ENCODE data around the gene H6PD.

The H6PD gene

DNA sequence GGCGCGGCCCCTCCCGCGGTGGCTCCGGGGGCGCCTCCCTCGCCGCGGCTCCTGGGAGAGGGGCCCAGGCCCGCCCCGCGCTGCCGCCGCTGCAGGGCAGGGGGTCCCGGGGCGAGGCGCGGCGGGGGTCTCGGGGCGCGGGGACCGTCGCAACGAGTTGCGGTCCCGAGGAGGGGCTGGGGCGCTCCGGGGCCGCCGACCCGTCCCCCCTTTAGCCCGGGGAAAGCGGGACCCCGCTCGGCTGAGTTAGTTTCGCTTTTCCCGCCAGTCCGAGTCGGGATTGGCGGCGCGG, 58.6 kb downstream of the H6PD start:
- TF ChIP-seq, protein P1, sequence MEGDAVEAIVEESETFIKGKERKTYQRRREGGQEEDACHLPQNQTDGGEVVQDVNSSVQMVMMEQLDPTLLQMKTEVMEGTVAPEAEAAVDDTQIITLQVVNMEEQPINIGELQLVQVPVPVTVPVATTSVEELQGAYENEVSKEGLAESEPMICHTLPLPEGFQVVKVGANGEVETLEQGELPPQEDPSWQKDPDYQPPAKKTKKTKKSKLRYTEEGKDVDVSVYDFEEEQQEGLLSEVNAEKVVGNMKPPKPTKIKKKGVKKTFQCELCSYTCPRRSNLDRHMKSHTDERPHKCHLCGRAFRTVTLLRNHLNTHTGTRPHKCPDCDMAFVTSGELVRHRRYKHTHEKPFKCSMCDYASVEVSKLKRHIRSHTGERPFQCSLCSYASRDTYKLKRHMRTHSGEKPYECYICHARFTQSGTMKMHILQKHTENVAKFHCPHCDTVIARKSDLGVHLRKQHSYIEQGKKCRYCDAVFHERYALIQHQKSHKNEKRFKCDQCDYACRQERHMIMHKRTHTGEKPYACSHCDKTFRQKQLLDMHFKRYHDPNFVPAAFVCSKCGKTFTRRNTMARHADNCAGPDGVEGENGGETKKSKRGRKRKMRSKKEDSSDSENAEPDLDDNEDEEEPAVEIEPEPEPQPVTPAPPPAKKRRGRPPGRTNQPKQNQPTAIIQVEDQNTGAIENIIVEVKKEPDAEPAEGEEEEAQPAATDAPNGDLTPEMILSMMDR (conservative IDR thresholded peaks at IDR 0.05) = no peak
- peak overlapping the region; percentile 67 for H3K27ac ChIP-seq

DNA sequence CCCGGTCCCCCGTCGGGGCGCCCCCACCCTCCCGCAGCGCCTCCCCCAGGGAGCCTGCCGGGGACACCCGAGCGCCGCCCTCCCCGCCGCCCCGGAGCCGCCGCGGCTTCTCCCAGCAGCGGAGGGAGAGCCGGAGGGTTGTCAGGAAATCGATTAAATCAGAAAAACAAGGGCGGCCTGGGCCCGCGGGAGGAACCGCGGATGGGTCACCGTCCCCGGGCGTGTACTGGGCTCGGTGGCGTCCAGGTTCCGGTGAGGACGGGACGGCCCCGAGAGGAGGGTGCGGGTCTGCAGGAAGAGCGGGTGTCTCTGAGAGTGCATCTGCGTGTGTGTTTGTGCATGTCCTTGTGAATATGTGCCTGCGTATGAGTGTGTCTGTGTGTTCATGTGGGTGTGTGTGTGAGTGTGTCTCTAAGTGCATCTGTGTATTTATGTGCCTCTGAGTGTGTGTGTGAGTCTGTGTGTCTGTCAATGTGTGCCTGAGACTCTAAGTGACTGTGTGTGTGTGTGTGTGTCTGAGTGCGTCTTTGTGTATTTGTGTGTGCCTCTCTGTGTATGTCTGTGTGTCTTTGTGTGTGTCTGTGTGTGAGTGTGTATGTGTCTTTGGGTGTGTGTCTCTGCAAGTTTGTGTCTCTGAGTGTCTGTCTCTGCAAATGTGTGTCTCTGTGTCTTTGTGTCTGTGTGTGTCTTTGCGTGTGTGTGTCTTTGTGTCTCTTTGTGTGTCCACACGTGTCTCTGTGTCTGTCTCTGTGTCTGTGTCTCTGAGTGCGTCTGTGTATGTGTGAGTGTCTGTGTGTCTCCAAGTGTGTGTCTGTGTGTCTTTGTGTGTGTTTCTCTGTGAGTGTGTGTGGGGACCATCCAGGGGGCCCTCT, 59.2 kb downstream of the H6PD start:
- peak overlapping the region; percentile 67; the same call in 1 of the 2 replicates for H3K27ac ChIP-seq
- TF ChIP-seq, protein P1 (conservative IDR thresholded peaks at IDR 0.05) = no peak

DNA sequence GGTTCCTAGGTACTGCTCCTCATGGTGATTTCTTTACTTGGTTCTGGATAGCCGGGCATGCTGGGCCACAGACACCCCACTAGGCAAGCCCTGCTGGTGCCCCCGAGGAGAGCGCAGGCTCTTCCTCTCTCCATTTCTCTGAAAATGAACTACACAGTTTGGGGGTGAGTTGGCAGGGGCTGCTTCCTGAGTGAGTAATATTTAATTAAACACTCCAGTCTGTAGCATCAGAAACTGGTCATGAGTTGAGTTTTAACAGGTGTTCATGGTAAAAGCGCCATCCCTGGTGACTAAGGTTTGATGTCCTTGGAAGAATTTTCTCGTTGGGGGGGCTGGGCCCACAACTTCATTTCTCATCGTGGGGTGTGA, 59.8 kb downstream of the H6PD start:
- TF ChIP-seq, protein P1 (conservative IDR thresholded peaks at IDR 0.05) = no peak
- no peak overlapping the region for H3K27ac ChIP-seq

DNA sequence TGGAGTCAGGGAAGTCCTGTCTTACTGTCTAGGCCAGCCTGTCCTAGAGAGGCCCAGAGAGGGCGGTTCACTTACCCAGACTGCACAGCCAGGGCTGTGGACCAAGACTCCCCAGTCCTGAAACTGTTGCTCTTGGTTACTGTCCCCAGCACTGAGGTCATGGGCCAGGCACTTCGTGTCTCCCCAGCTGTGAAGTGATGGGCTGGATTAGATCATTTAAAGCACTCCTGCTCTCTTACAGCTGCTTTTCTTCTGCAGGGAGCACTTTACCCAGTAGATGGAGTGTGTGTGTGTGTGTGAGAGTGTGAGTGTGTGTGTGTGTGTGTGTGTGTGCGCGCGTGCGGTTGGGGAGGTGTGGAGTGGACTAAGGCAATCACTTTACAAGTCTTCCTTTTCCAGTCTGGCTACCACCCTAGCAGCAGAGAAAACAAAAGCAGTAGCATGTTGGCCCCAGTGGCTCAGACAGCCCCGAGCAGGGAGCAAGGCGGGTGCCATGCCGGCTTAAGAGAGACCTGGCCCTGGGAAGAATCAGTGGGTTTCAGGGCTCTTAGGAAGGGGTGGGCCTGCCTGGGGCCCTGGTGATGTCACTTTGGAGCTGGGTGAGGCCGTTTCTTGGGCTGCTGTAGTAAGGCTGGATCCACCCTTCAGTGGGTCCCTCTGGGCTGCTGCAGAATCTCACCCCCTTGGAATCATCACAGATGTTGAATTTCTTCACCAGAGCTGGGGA, 60.5 kb downstream of the H6PD start:
- H3K27ac ChIP-seq = no peak overlapping the region
- TF ChIP-seq, protein P1 (conservative IDR thresholded peaks at IDR 0.05) = peak; percentile 29; the same call in 1 of the 2 replicates

DNA sequence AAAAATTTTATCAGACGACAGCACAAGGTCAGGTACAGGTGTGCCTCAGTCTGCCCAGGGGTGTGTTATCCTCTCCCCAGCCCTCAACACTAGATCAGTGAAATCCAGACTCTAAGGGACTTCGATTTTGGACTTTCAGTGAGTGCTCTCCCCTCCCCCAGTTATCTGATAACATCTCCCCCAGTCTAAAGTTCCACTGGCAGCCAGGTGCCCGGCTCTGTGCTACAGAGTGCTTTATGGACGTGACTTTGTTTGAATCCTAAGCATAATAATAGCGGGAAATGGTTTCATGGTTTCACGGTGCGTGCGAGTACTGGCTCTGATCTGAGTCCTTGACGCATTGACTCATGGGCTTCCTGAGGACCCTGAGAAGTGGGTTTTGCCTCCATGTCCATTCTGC, 61.3 kb downstream of the H6PD start:
- TF ChIP-seq, protein P1 (conservative IDR thresholded peaks at IDR 0.05) = no peak
- no peak overlapping the region for H3K27ac ChIP-seq

DNA sequence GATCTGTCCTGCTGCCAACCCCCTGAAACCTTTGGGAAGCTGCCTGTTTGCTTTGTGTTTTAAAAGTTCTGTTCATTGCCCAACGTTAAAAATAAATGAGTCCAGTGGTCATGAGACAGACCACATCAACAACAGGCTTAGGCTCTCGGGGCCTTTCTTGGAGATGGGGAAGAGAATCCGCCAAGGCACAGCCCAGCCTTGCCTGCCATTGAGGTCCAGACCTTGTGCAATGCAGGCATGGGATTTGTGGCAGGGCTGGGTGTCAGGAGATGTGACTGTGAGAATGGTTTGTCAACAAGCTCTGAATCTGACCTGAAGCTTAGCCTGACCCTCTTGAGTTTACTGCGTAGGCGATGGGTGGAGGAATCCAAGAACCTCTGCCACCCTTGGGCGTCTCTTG, 62.3 kb downstream of the H6PD start:
- no peak overlapping the region for H3K27ac ChIP-seq
- TF ChIP-seq, protein P1 (conservative IDR thresholded peaks at IDR 0.05) = no peak

DNA sequence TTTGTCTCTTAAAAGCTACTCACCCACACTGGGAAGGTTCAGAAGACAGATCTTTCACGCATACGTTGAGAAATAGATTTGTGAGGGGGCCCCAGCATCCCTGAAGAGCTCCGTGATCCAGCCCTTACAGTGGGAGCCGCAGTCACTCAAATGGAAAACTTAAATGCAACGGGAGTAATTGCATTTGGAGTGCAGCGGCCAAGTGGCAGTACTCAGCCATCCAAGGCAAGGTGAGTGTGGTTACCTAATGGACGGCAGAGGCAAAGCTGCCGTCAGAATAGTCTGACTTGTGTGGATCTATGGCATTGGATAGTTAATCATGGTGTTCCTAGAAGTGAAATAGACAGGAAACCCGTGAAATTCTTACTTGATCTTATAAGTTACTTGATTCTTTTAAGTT, 63.3 kb downstream of the H6PD start:
- TF ChIP-seq, protein P1 (conservative IDR thresholded peaks at IDR 0.05) = no peak

More for the DNA sequence above, 63.3 kb downstream of the H6PD start:
- H3K27ac ChIP-seq = no peak overlapping the region

Data from VCaP (cell line).